Measurements from ENCODE around the gene IL1RAP.

IL1RAP gene

GRCh38 chr3:190686011-190686410, 172.1 kb downstream of the IL1RAP start:
- DNase-seq (ENCODE audit: low spot score): no peak
- no peak for TF ChIP-seq CTCF (IDR thresholded peaks at IDR 0.05; ENCODE audit: extremely low read depth, missing control alignments)

GRCh38 chr3:190690246-190690645, 176.4 kb downstream of the IL1RAP start:
- DNase-seq (ENCODE audit: low spot score): no peak
- TF ChIP-seq CTCF (IDR thresholded peaks at IDR 0.05; ENCODE audit: extremely low read depth, missing control alignments): no peak

GRCh38 chr3:190692256-190692655, 178.4 kb downstream of the IL1RAP start:
- no peak for TF ChIP-seq CTCF (IDR thresholded peaks at IDR 0.05; ENCODE audit: extremely low read depth, missing control alignments)

DNA sequence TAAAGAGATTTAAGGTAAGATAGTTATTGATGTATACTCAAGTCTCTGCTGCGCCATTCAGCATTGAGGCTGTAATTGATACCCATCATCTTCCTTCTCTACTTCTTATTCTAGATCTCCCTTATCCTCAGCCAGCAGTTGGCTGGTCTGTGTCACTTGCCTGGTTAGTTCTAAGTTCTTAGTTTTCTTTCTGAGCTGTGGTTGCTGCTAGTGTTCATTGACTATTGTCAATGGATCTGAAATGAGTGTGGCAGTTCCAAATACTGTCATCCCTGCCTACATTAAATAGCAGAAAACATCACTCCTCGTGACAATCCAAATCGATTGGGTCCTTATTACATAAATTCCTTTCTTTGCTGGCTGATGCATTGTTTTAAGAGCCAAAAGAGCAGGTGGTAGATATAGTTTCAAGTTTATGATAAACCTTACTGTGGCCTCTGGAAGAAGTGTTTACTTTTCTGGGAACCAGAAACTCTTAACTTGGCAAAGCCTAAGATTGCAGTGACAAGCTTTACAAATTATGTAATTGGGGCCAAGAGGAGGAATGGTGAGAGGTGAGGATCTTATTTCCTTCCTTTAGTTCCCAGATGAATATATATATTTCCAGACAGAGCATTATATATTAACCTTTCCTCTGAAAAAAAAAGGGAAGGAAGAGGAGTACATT, 180.6 kb downstream of the IL1RAP start:
- no peak for TF ChIP-seq CTCF (IDR thresholded peaks at IDR 0.05; ENCODE audit: extremely low read depth, missing control alignments)
- DNase-seq (ENCODE audit: low spot score): no peak

More at GRCh38 chr3:190692256-190692655, 178.4 kb downstream of the IL1RAP start:
- DNase-seq (ENCODE audit: low spot score): no peak

DNA sequence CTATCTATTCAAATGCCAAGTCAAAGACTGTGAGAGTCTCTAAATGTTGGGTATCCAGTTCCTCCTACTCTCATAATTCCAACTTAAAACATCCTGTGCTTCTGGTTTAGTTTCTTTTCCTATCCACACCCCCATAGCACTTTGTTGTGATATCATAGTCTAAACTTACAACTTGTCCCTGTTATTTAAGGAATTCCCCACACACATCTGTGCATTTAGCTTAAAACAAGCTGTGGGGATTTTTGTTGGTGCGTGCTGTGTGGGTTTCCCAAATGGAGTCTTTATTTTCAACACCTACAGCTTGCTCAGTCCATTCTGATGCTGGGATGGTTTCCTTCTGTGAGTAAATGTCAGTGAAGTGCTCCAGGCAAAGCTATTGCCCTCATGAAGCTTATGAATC, 181.3 kb downstream of the IL1RAP start:
- no peak for TF ChIP-seq CTCF (IDR thresholded peaks at IDR 0.05; ENCODE audit: extremely low read depth, missing control alignments)
- no peak for DNase-seq (ENCODE audit: low spot score)

- no peak for DNase-seq (ENCODE audit: low spot score)
- TF ChIP-seq CTCF (IDR thresholded peaks at IDR 0.05; ENCODE audit: extremely low read depth, missing control alignments): no peak
Observed at GRCh38 chr3:190695994-190696393, 182.1 kb downstream of the IL1RAP start.

- peak; percentile 4 for DNase-seq (ENCODE audit: low spot score)
- no peak for TF ChIP-seq CTCF (IDR thresholded peaks at IDR 0.05; ENCODE audit: extremely low read depth, missing control alignments)
Observed at GRCh38 chr3:190696777-190697501, 183.1 kb downstream of the IL1RAP start.

Measured in GM20000 (cell line).